Measurements from ENCODE around the gene PDK2. TPM values are rescaled to one million over a fixed set of nuclear protein-coding genes. Genes with fewer than 3 reads are reported as not detected.
A peak's percentile ranks its signal among the peaks of the same experiment; 100 is the strongest.

Gene PDK2
- total RNA-seq, 1 donor from 2014 or later, result 44.9 TPM

- H3K9me3 Mint-ChIP-seq, result no peaks in the 10 kb centered on the region
- H3K4me1 Mint-ChIP-seq (ENCODE audit: unreplicated experiment), result peaks cover 4% of the 10 kb centered on the region
- peaks cover 5% of the 10 kb centered on the region for H3K36me3 Mint-ChIP-seq
- no peak for TF ChIP-seq CTCF (conservative IDR thresholded peaks at IDR 0.05)
- no peak overlapping the region for H3K4me3 Mint-ChIP-seq
- H3K27ac Mint-ChIP-seq, result no peak overlapping the region
- no peak for DNase-seq (ENCODE audit: extremely low spot score, unreplicated experiment)
- peaks cover 3% of the 10 kb centered on the region for H3K27me3 Mint-ChIP-seq
Observed at GRCh38 chr17:50075446-50076032, 19.6 kb upstream of the PDK2 start.

- Mint-ChIP-seq H3K36me3 (peaks cover 5% of the 10 kb centered on the region), H3K9me3 (no peaks in the 10 kb centered on the region), H3K27ac (no peak overlapping the region)
Observed at GRCh38 chr17:50076221-50076590, 18.9 kb upstream of the PDK2 start.

GRCh38 chr17:50076591-50077235 is 18.4 kb upstream of the PDK2 start:
- TF ChIP-seq CTCF (conservative IDR thresholded peaks at IDR 0.05), result no peak
- Mint-ChIP-seq H3K36me3 (peaks cover 5% of the 10 kb centered on the region), H3K27me3 (peaks cover 3% of the 10 kb centered on the region), H3K4me1 (ENCODE audit: unreplicated experiment) (peaks cover 4% of the 10 kb centered on the region), H3K9me3 (no peaks in the 10 kb centered on the region), H3K4me3 (no peak overlapping the region), H3K27ac (no peak overlapping the region)
- DNase-seq (ENCODE audit: extremely low spot score, unreplicated experiment), result no peak

More at GRCh38 chr17:50076221-50076590, 18.9 kb upstream of the PDK2 start:
- Mint-ChIP-seq H3K4me3 (no peak overlapping the region), H3K27me3 (peaks cover 3% of the 10 kb centered on the region), H3K4me1 (ENCODE audit: unreplicated experiment) (peaks cover 4% of the 10 kb centered on the region)
- no peak for DNase-seq (ENCODE audit: extremely low spot score, unreplicated experiment)
- TF ChIP-seq CTCF (conservative IDR thresholded peaks at IDR 0.05), result no peak

GRCh38 chr17:50078430-50078829 is 16.7 kb upstream of the PDK2 start:
- no peak for DNase-seq (ENCODE audit: extremely low spot score, unreplicated experiment)
- peaks cover 5% of the 10 kb centered on the region for H3K36me3 Mint-ChIP-seq
- peaks cover 4% of the 10 kb centered on the region for H3K4me1 Mint-ChIP-seq (ENCODE audit: unreplicated experiment)
- TF ChIP-seq CTCF (conservative IDR thresholded peaks at IDR 0.05), result no peak
- no peak overlapping the region for H3K27ac Mint-ChIP-seq
- H3K9me3 Mint-ChIP-seq, result no peaks in the 10 kb centered on the region
- peaks cover 3% of the 10 kb centered on the region for H3K27me3 Mint-ChIP-seq
- no peak overlapping the region for H3K4me3 Mint-ChIP-seq

DNA sequence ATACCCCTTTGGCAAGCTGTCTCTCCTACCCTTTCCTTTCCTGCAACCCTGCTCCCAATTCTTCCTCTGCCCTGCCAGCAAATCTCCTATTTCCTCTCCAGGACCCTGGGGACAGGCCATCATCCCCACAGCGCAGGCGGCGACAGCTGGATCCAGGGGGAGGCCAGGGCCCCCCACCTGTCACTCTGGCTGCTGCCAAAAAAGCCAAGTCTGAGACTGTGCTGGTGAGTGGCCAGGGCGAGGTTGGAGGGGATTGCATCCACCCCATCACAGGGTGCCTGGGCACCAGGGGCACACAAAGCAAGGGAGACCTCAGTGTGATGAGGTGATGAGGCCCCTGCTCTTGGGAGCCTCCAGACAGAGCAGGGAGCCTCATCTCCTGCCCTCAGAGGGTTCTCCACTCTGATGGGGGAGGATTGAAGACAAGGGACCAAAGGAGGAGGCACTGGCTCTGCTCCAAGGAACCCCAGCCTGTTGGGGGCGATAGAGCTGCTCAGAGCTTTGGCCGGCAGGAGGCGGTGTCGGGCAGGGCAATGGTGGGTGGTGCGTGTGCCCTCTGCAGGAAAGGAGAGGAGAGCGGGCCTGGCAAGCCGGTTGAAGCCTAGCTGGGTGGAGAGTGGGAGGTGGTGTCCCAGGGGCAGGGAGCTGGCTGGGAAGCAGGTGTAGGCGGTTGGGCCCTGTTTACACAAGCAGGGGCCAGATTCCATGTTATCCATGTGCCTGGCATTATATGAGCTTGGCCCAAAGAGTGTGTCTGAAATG is 15.6 kb upstream of the PDK2 start:
- peaks cover under 1% of the 10 kb centered on the region for H3K36me3 Mint-ChIP-seq
- DNase-seq (ENCODE audit: extremely low spot score, unreplicated experiment), result no peak
- TF ChIP-seq CTCF (conservative IDR thresholded peaks at IDR 0.05), result peak; percentile 35
- H3K4me3 Mint-ChIP-seq, result no peak overlapping the region
- H3K27ac Mint-ChIP-seq, result no peak overlapping the region
- H3K27me3 Mint-ChIP-seq, result peaks cover 3% of the 10 kb centered on the region
- peaks cover under 1% of the 10 kb centered on the region for H3K4me1 Mint-ChIP-seq (ENCODE audit: unreplicated experiment)
- no peaks in the 10 kb centered on the region for H3K9me3 Mint-ChIP-seq

Data from type B pancreatic cell (in vitro differentiated cells).